Stimulated activated CD8-positive, alpha-beta memory T cell treated with anti-CD3 and anti-CD28 coated beads, Interleukin-7, amount 100 ng/mL, for 48 hours (primary cell): ENCODE data around the gene GGTA1.
"Not testable (repeated sequence)": the region's sequence is repeated elsewhere in the genome, so short reads cannot be mapped to it uniquely, and the experiment has no call there.

ENCODE experiments used
- DNase-seq, 2 donors: peaks; one replicate each; pipeline ENCODE4 v3.0.0-alpha.2; 2020; ENCODE audit warnings: low read depth in 1 of 2; ENCODE audit errors: extremely low read depth in 1 of 2

The GGTA1 gene

DNA sequence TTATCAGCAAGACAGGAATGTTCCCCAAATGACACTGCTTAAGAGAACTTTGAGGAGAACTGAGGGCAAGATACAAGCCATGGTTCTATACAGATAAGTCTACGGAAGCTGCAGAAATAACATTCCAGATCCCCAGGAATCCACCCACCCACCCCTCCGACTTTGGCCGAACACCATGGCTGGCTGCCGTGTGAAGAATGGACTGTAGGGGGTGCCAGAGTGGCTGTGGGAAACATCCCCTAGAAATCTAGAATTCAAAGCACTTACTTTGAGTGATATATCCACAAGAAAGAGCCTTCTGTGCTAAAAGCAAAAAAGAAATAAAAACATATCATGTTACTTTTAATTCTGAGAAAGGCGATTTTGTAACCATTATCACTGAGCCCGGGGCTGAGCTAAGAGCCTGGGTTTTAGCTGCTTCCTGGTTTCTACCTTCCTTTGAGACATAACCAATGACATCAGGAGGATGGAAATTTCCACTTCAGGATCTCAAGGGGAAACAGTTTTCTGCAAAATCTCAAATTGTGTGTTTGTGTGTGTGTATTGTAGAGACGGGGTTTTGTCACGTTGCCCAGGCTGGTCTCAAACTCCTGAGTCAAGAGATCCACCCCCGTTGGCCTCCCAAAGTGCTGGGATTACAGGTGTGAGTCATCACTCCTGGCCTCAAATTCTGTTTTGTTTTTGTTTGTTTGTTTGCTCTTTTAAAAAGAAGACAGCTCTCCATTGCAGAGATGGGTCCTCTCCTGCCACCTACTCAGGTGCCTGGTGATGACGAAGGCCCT, 36.4 kb downstream of the GGTA1 start:
- DNase-seq = no peak

DNA sequence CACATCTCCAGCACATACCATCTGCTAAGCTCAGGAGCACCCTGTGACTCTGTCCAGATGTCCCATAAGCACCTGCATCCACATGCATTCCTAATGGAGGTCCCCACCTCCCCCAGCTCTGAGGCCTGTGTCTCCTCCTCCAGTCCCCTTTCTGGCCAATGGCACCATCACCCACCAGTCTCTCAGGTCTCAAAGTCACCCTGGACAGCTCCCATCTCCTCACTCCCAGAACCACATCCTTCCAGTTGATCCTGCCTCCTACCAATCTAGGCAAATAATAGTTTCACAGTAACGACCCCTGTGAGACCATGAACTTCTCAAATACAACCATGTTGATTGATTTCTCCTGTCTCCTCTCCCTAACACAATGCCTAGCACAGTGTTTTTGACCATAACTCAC, 40.1 kb downstream of the GGTA1 start:
- DNase-seq = no peak

DNA sequence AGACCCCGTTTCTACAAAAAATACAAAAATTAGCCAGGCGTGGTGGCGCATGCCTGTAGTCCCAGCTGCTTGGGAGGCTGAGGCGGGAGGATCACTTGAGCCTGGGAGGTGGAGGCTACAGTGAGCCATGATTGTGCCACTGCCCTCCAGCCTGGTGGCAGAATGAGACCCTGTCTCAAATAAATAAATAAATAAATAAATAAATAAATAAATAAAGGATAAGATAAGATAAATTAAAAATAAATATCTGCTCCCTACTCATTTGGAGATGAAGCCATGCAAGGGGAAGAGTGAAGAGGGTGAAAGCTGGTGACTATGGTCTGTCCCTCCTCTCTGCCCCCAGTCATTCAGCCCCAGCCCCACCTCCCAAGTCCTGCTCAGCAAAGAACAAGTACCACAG, 41.2 kb downstream of the GGTA1 start:
- not testable (repeated sequence) for DNase-seq

DNA sequence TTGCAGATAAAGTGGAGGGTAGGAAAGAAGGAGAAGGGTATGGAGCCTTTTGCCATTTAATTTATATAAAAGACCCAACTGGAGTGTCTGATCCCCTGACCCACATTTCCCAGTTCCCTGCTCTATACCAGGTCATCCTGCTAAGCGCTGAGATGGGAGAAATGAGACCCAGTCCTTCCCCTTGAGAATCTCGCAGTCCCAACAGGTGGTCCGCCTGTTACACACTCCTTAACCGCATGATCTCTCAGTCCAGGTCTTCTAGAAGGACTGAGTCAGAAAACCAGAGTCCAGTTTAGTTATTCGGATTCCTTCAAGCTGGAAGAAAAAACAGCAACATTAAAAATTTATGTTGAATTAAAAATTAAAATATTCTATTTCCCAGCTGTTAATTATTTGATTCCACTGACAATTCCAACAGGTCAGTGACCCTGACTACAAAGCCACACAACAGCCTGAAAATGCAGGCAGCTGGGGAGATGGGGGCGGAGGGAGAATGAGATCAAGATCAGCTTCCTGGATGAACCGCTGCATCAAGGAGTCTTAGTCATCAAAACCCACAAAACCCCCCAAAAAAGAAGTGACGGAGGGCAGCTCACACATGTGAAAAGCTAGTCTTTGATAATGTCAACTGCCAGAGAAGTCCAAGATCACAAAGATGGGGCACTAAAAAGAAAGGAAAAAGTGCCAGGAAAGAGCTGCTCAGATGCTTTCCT, 44.0 kb downstream of the GGTA1 start:
- DNase-seq = peak; percentile 6 to 57

DNA sequence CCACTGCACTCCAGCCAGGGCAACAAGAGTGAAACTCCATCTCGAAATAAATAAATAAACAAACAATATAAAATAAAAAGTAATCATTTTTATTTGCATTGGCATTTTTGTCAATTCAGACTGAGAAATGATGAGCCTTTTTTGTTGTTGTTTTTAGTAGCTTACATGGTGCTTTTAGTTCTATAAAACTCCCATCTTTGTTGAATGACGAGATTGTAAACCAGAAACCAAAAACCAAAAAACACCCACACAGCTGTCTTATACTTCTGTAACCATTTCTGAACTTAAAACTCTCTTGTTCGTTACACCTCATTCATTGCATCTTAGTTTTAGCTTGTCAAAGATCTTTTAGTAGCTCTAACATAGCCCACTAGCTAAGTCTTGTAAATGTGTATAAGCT, 44.7 kb downstream of the GGTA1 start:
- no peak for DNase-seq

DNA sequence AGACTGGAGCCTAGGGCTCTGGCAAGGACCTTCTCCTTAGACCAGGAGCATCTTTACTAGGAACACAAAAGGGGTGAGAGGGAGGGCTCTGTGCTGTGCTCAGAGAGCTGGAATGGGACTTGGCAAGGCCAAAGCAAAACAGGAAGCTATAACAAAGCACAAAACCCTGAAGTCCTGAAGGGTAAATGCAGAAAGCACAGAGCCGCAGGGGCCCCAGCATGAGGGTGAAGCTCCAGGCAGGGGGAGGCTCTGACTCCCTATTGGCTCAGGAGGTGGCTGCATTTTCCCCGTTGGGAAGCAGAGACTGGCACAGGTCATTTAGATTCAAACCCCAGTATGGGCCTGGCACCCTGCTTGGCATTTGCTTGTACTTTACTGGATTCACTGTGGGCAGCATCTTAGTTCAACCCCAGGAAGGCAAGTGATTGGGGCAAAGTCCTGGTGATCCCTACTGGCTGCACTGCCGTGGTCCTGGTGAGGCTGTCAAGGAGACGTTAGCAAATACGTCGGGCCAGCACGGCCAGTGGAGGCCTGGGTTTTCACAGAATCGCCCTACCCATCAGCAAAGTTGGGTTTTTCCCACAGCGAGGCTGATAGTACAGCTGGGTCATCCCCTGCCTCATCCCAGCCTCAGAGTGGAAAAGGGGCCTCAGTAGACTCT, 46.3 kb downstream of the GGTA1 start:
- no peak for DNase-seq

DNA sequence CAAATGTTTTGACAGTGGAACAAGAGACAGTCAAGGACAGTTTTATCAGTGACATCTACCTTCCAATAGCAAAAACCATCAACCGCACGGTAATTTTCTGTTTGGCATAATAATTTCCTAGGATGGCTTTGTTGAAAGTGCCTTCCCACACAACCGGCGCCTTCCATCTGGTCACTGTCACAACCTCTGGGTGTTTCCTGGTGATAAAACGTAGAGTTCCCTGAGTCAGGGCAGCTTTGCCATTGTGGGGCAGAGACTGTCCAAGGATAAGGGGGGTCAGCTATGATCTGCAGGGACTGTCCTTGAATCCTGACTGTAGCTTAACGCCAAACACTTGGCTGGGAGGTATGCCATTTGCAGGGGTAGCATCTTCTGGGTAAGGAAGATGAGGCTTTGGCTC, 47.6 kb downstream of the GGTA1 start:
- DNase-seq = no peak

DNA sequence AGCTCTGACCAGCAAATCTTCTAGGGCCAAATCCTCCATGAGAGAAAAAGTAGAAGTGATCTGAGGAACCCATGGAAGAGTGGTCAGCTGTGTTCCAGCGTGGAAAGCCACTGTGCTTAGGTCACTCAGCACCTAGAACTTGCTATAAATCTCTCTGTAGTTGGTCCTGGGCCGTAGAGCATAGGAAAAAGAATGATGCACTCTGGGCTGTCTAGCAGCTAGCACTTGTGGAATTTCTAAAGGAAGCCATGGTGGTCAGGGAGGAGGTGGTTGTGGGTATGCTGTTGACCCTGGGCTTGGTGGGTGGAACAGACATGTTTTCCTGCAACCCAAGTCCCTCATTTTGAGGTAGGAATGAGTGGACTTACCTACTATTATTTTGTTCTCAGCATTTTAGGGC, 48.1 kb downstream of the GGTA1 start:
- DNase-seq = no peak

DNA sequence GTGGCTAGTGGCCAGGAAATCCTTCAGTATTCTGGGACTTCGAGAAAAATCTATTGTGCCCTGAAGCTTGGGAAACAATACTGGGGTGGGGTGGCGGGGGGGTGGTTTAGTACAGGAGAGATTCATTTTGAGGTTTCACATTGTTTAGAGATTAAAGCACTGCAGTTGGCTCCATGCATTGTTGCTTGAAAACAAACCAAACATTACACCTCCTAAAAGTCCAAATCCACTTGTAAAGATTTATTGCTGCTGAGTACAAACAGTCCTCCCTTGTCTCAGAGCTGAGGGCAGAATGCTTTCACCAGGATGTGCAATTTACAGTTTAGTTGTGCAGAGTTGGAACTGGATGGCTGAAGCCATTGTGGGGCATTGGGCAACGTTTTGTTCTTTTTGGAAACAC, 49.4 kb downstream of the GGTA1 start:
- DNase-seq = no peak

DNA sequence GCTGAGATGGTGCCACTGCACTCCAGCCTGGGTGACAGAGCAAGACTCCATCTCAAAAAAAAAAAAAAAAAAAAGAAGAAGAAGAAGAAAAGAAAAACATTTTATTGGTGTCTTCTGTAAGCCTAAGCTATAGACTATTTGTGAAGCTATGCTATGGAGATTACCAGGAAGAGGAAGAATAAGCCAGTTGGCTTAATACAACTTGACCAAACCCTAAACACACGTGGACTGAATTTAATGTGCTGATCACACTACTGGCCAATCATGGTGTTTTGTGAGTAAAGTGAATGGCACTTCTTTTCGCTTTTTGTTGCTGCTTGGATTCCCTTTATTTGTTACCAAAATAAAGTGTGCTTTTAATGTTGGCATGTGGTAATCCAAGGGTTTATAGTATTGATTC, 49.9 kb downstream of the GGTA1 start:
- DNase-seq = no peak

DNA sequence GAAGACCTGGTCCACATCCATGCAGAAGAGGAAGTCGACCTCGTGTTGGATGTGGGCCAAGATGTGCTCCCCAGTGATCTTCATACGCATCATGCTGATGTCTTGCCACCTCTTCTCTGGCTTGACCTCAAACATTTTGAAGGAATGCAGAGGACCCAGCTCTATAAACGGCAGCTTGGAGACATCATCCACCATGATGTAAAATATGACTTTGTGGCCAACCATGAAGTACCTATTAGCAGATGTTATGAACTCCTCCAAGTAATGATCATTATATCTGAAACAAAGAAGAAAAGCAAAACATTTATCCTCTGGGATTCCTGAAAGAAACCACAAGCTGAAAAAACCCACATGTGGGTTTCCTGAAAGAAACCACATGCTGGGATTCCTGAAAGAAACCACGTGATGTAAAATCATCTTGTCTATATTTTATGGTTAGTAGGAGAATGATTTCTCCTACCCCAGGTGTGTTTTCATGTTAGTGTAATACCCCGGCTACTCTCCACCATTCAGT, 52.3 kb downstream of the GGTA1 start:
- DNase-seq = no peak

DNA sequence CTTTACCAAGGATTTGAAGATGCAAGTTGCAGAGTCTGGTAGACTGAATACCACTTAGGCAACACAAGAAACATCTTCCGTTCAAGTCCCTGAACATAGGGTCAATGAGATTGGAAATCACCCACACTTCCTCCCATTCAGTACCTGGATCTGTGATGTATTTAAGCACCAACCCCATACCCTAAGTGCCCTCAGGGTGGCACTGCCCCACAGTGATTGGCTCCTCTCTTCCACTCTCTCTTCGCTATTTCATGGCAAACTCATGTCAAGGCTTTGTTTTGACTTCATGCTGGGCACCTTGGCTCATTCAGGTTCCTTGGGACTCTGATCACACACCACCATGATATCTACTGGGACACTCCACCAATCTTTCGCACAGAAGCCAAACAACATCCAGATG, 53.7 kb downstream of the GGTA1 start:
- no peak for DNase-seq

DNA sequence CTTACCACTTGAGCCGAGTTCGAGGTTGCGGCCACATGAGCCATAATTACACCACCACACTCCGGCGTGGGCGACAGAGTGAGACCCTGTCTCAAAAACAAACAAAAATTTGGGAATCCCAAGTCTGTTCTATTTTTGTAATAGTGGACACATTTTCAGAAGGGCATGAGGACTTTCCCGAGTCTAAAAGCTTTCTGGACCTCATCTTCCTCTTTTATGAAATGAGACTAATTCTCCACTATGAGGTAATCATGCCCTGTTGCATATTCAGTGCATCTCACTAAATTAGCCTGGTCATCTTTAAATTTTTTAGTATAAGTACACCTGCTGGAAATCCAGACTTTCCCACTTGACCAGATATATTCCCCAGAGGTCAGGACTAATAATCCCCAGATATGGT, 55.7 kb downstream of the GGTA1 start:
- DNase-seq = no peak

DNA sequence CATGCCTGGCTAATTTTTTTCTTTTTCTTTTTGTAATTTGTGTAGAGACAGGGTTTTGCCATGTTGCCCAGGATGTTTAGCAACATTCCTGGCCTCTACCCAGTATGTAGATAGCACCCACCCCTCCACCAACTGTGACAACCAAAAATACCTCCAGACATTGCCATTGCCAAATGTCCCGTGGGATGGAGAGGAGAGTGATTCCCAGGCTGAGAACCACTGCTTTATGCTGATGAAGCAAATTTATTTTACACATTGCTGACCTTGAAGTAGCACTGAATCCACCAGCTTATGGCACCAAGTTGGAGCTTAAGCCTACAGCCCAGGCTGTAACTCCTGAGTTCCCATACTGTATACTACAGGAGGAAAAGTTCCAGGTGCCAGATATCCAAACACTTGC, 58.5 kb downstream of the GGTA1 start:
- DNase-seq = no peak

DNA sequence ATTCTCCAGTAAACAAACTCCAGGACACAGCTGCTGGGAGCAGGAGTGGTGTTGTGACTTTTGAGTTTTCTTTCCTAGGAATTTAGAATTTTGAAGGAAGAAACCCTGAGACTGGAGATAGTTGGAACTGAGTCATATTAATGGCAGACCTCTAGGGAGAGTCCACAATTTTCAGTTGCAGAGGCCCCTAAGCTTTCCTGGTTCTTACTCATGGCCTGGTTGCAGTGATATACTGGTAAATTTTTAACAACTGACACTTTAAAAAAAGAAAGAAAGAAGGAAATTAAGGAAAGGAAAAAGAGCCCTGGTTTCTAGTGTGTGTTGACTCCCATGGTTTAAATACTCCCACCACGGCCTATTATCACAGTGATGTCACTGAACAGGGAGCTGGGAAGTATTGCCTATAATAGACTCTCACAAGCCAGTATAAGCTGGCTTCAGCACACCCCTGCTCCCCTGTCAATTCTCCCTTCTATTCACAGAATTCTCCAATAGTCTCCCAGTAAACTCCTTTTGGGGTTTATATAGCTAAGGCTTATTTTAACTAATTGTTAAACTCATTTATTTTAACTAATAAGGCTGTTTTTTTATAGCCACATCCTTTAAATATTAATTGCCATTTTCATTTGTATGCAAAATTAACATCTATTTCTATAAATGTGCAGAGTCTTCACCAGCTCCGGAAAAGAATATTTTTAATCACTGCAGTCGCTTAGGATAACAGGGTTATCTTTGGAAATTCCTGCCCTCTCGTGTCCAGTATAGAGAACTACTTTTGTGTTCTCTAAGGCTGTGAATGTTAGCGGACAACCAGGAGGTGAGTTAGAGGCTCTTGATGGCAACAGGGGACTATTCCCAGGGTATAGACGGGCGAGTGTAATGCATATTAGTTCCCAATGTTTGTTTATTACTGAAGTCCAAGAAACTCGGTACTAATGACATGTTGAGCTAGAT, 59.7 kb downstream of the GGTA1 start:
- DNase-seq = no peak

DNA sequence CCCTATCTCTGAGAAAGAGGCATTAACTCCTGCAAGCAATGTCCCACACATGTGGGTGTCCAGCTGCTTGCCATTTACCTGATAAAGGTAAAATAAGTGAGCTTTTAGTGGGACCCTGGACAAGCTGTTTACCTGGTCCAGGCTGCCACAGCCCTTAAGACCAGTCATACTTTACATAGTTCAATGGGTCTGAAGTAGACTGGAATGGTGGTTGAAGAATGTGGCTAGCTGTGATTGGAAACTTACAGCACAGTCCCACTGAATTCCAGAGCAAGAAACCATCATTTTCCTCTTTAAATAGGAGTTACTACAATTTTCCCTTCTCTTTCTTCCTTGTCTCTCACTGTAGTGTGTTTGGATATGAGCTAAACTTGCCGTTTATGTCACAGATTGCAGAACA, 60.6 kb downstream of the GGTA1 start:
- no peak for DNase-seq

DNA sequence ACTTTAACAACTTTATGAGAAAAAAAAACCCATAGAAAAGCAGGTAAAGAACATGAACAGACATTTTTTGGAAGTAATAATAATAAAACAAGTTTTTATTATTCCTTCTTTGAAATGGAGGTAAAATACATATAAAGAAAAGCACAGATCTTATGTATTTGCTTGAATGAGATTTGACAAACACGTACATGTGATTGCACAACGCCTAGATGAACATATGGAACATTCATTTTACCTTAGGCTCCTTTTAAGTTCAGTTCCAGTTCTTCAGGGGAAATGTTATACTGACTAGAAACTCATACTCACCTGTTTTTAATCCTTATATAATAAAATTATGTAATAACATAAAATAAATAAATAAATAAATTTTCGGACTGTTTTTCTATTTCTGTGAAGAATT, 61.8 kb downstream of the GGTA1 start:
- DNase-seq = no peak

DNA sequence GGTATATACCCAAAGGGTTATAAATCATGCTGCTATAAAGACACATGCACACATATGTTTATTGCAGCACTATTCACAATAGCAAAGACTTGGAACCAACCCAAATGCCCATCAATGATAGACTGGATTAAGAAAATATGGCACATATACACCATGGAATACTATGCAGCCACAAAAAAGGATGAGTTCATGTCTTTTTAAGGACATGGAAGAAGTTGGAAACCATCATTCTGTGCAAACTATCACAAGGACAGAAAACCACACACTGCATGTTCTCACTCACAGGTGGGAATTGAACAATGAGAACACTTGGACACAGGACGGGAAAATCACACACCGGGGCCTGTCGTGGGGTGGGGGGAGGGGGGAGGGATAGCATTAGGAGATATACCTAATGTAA, 62.6 kb downstream of the GGTA1 start:
- DNase-seq = not testable (repeated sequence)

DNA sequence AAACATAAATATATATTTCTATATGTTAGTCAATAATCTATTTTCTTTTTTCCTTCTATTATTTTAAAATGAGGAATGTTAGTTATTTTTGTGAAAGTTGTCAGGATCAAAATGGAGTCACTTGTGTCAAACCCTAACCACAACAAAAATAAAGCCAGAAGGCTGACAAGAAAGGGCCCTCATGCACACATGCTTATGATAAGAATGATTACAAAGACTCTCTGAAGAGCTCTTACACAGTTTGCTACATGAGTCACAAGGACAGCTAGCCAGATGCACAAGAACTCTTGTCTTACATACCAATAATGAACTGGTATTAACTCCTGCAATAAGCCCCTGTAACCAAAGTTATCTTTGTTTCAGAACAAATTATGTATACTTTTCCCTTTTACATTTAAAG, 64.7 kb downstream of the GGTA1 start:
- no peak for DNase-seq

DNA sequence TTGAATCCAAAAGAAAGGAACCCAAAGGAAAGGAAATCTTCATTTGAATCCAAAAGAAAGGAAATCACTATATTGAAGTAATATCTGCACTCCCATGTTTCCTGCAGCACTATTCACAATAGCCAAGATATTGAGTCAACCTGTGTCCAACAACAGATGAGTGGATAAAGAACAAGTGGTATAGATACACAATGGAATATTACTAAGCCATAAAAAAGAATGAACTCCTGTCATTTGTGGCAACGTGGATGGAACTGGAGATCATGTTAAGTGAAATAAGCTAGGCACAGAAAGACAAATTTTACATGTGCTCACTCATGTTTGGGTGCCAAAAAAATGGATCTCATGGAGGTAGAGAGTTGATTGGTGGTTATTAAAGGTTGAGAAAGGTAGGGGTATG, 71.7 kb downstream of the GGTA1 start:
- no peak for DNase-seq

DNA sequence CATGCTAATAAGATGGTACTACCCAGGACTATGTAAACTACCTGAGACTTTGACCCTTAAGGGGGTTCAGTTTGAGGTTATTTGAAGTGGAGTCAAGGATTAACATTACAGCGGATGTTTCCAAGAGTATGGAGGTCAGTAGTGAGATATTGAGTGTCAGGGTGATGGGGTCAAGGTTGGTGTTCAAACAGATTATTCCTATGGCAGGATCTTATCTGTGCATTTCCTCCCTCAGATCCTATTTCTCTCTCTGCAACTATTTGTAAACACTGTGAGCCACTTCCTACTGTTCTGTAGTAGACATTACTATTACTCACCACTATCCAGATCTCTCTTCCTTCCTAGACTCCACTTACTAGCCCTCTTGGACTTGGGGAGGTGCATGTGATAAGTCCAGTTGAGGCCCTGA, 75.6 kb downstream of the GGTA1 start:
- DNase-seq = no peak
